GM18873 (cell line): ENCODE data around the gene MAPK14.
"Not testable (repeated sequence)": the region's sequence is repeated elsewhere in the genome, so short reads cannot be mapped to it uniquely, and the experiment has no call there.

Experiments used
- ATAC-seq: cut with Tn5 transposase; IDR thresholded peaks from one replicate; pipeline ENCODE4 v1.9.1; 2021; ENCODE audit warnings: mild to moderate bottlenecking, moderate library complexity, moderate number of reproducible peaks; ENCODE audit not compliant: unreplicated experiment, low FRiP score

The MAPK14 gene

GRCh38 chr6:36067374-36068011, 39.9 kb downstream of the MAPK14 start:
- no peak for ATAC-seq

GRCh38 chr6:36068012-36068392, 40.4 kb downstream of the MAPK14 start:
- no peak for ATAC-seq

GRCh38 chr6:36068586-36068985, 41.0 kb downstream of the MAPK14 start:
- ATAC-seq = no peak

- ATAC-seq = no peak
Observed at GRCh38 chr6:36069573-36069972, 42.0 kb downstream of the MAPK14 start.

GRCh38 chr6:36070252-36070651, 42.6 kb downstream of the MAPK14 start:
- ATAC-seq = no peak

- ATAC-seq = no peak
Observed at GRCh38 chr6:36071281-36071680, 43.7 kb downstream of the MAPK14 start.

- ATAC-seq = no peak
Observed at GRCh38 chr6:36071714-36072113, 44.1 kb downstream of the MAPK14 start.

- ATAC-seq = no peak
Observed at GRCh38 chr6:36072681-36073080, 45.1 kb downstream of the MAPK14 start.

GRCh38 chr6:36073587-36073986, 46.0 kb downstream of the MAPK14 start:
- ATAC-seq = no peak

GRCh38 chr6:36075656-36076055, 48.0 kb downstream of the MAPK14 start:
- ATAC-seq = no peak

- ATAC-seq = no peak
Observed at GRCh38 chr6:36076178-36077063, 48.8 kb downstream of the MAPK14 start.

GRCh38 chr6:36078159-36078558, 50.6 kb downstream of the MAPK14 start:
- no peak for ATAC-seq

- no peak for ATAC-seq
Observed at GRCh38 chr6:36079601-36080000, 52.0 kb downstream of the MAPK14 start.

- no peak for ATAC-seq
Observed at GRCh38 chr6:36082318-36082717, 54.7 kb downstream of the MAPK14 start.

- ATAC-seq = no peak
Observed at GRCh38 chr6:36083446-36083845, 55.8 kb downstream of the MAPK14 start.

GRCh38 chr6:36088204-36088603, 60.6 kb downstream of the MAPK14 start:
- ATAC-seq = not testable (repeated sequence)

GRCh38 chr6:36089048-36089447, 61.4 kb downstream of the MAPK14 start:
- ATAC-seq = no peak

- ATAC-seq = no peak
Observed at GRCh38 chr6:36094238-36094637, 66.6 kb downstream of the MAPK14 start.

GRCh38 chr6:36094753-36095496, 67.3 kb downstream of the MAPK14 start:
- no peak for ATAC-seq

GRCh38 chr6:36095497-36096391, 68.1 kb downstream of the MAPK14 start:
- no peak for ATAC-seq
